ENCODE results near the gene GCC2.

DNA sequence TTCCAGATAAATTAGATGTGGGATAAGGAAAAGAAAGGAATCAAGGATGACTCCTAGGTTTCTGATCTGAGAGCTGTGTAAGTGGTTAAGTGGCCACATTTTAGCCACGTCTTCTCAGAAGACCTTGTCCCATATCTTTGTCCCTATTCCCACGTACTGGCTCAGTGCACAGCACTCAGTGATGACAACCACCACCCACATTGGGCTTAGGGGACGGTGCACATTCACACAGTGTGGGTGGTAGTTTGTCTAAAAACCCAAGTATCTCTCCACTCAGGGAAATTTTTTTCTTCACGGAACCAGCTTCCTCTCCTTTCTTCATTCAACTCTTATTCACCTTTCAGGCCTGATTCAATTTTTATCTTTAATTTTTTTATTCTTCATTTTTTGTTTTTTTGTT is 30.6 kb upstream of the GCC2 start:
- TF ChIP-seq CTCF (IDR thresholded peaks at IDR 0.05; ENCODE audit: control extremely low read depth in 1 of 3, insufficient read depth in 1 of 3, low read depth in 1 of 3, low read length in 3 of 3) (no peak), EZH2 (IDR thresholded peaks at IDR 0.05; ENCODE audit: low read depth, low read length, severe bottlenecking) (no peak), TCF12 (IDR thresholded peaks at IDR 0.05; ENCODE audit: low read depth, low read length) (no peak), KDM1A (IDR thresholded peaks at IDR 0.05; ENCODE audit: borderline replicate concordance, low read length) (no peak)
